HAP-1 (cell line): Measurements from ENCODE around the gene SLC12A3.

ENCODE experiments used
- DNase-seq, 2 experiments: peaks; one replicate each; pipeline ENCODE4 v3.0.0-alpha.2; 2016 to 2020; ENCODE audit warnings: low spot score in 2 of 2
- H3K27me3 ChIP-seq: fragments of 250-450 bp; sonication (Bioruptor Pico); 2 replicates; pipeline ENCODE4 v1.5.1; 2020; ENCODE audit warnings: low read depth, mild to moderate bottlenecking, moderate library complexity
- H3K36me3 ChIP-seq: fragments of 250-450 bp; sonication (Bioruptor Pico); replicated peaks from 2 replicates; pipeline ENCODE4 v1.5.1; 2020; ENCODE audit warnings: mild to moderate bottlenecking
- H3K4me1 ChIP-seq: fragments of 250-450 bp; sonication (Bioruptor Pico); 2 replicates; pipeline ENCODE4 v1.5.1; 2020; ENCODE audit warnings: mild to moderate bottlenecking
- H3K4me3 ChIP-seq: fragments of 250-450 bp; sonication (Bioruptor Pico); 2 replicates; pipeline ENCODE4 v1.5.1; 2020; ENCODE audit warnings: mild to moderate bottlenecking, moderate library complexity
- H3K9me3 ChIP-seq: fragments of 250-450 bp; sonication (Bioruptor Pico); 2 replicates; pipeline ENCODE4 v1.5.1; 2020; ENCODE audit warnings: mild to moderate bottlenecking, moderate library complexity
- in situ Hi-C: fragments of 300-500 bp; cut with MboI; formaldehyde crosslinking; loops from 3 replicates; pipeline ENCODE4 v1.14.3; 2020; ENCODE audit warnings: low sequenced_read_pairs, inconsistent platforms, mixed read lengths

The SLC12A3 gene

GRCh38 chr16:56935201-56935600 is 70.2 kb downstream of the SLC12A3 start:
- Histone ChIP-seq H3K4me3 (no peak overlapping the region), H3K36me3 (peaks cover 78% of the 10 kb centered on the region), H3K9me3 (no peaks in the 10 kb centered on the region), H3K4me1 (peaks cover 24% of the 10 kb centered on the region), H3K27me3 (no peaks in the 10 kb centered on the region)
- in situ Hi-C loops: loop anchor here (5.0 kb wide), 1 partner anchor 68 kb away; the partner anchor contains the start of gene SLC12A3
- DNase-seq: no peak

- Histone ChIP-seq H3K4me1 (peaks cover 17% of the 10 kb centered on the region), H3K36me3 (peaks cover 91% of the 10 kb centered on the region), H3K9me3 (no peaks in the 10 kb centered on the region), H3K27me3 (no peaks in the 10 kb centered on the region), H3K4me3 (no peak overlapping the region)
- DNase-seq: no peak
- in situ Hi-C loops: loop anchor here (5.0 kb wide), 1 partner anchor 69 kb away; the partner anchor contains the start of gene SLC12A3
Measured at GRCh38 chr16:56936491-56936890, 71.5 kb downstream of the SLC12A3 start.

GRCh38 chr16:56936950-56937349 is 71.9 kb downstream of the SLC12A3 start:
- in situ Hi-C loops: loop anchor here (5.0 kb wide), 1 partner anchor 70 kb away; the partner anchor contains the start of gene SLC12A3
- DNase-seq: no peak
- no peaks in the 10 kb centered on the region for H3K27me3 ChIP-seq
- H3K9me3 ChIP-seq: no peaks in the 10 kb centered on the region
- H3K4me1 ChIP-seq: peaks cover 15% of the 10 kb centered on the region
- peaks cover 95% of the 10 kb centered on the region for H3K36me3 ChIP-seq
- H3K4me3 ChIP-seq: no peak overlapping the region

DNA sequence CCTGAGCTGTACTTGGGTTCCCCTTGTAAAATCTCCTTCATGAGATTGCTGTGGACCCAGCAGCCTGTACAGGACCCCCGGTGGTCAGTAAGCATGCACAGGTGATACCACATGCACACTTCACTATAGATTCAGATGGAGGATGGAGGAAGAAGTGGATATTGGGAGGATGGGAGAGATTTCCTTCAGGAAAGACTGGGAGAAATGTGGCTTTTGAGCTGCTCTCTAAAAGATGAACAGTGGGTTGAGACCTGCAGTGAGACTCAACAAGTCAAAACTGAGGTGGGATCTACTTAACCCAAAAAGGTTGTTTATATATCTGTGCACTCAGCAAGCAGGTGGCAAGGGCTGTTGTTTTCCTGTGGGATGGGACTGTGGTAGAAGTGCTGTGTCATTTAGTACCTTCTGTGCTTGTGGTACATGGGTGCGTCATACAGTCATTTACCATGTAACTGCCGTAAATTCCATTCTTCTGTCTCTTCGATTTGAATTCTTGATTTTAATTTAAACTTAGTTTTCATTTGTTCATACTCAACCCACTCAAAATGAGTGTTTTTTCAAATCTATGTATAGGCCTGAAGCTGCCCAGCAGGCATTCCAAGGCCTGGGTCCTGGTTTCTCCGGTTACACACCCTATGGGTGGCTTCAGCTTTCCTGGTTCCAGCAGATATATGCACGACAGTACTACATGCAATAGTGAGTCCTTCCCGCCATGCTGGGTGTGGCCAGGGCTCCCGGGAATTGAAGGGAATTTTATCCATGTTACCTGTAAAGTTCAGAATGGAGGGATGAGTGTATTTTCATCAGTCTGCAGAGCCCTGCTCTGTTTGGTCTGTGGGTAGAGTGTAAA is 73.9 kb downstream of the SLC12A3 start:
- in situ Hi-C loops: loop anchor here (5.0 kb wide), 1 partner anchor 72 kb away; the partner anchor contains the start of gene SLC12A3
- Histone ChIP-seq H3K36me3 (peaks cover 97% of the 10 kb centered on the region), H3K4me3 (no peak overlapping the region), H3K4me1 (peaks cover 11% of the 10 kb centered on the region), H3K9me3 (no peaks in the 10 kb centered on the region), H3K27me3 (no peaks in the 10 kb centered on the region)
- no peak for DNase-seq

DNA sequence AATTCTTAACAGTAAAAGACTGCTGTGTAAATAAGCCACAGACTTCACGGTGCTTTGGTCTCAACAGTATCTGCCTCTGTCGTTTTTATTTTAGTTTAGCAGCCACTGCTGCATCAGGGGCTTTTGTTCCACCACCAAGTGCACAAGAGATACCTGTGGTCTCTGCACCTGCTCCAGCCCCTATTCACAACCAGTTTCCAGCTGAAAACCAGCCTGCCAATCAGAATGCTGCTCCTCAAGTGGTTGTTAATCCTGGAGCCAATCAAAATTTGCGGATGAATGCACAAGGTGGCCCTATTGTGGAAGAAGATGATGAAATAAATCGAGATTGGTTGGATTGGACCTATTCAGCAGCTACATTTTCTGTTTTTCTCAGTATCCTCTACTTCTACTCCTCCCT is 74.8 kb downstream of the SLC12A3 start:
- Histone ChIP-seq H3K4me1 (peaks cover 7% of the 10 kb centered on the region), H3K4me3 (no peak overlapping the region), H3K27me3 (no peaks in the 10 kb centered on the region), H3K9me3 (no peaks in the 10 kb centered on the region), H3K36me3 (peaks cover 100% of the 10 kb centered on the region)
- DNase-seq: no peak
- in situ Hi-C loops: loop anchor here (5.0 kb wide), 1 partner anchor 72 kb away; the partner anchor contains the start of gene SLC12A3

GRCh38 chr16:56941092-56941491 is 76.1 kb downstream of the SLC12A3 start:
- peaks cover 2% of the 10 kb centered on the region for H3K4me1 ChIP-seq
- H3K36me3 ChIP-seq: peaks cover 94% of the 10 kb centered on the region
- no peaks in the 10 kb centered on the region for H3K27me3 ChIP-seq
- no peak for DNase-seq
- no peak overlapping the region for H3K4me3 ChIP-seq
- no peaks in the 10 kb centered on the region for H3K9me3 ChIP-seq
- in situ Hi-C loops: no loop called here

GRCh38 chr16:56941856-56942331 is 76.9 kb downstream of the SLC12A3 start:
- Histone ChIP-seq H3K27me3 (no peaks in the 10 kb centered on the region), H3K4me3 (no peak overlapping the region), H3K4me1 (no peaks in the 10 kb centered on the region), H3K36me3 (peaks cover 86% of the 10 kb centered on the region), H3K9me3 (no peaks in the 10 kb centered on the region)
- in situ Hi-C loops: no loop called here
- DNase-seq: no peak

GRCh38 chr16:56943761-56944375 is 78.9 kb downstream of the SLC12A3 start:
- H3K4me1 ChIP-seq: no peaks in the 10 kb centered on the region
- in situ Hi-C loops: no loop called here

GRCh38 chr16:56944954-56945839 is 80.2 kb downstream of the SLC12A3 start:
- DNase-seq: no peak
- in situ Hi-C loops: no loop called here
- Histone ChIP-seq H3K27me3 (no peaks in the 10 kb centered on the region), H3K4me1 (no peaks in the 10 kb centered on the region), H3K36me3 (peaks cover 53% of the 10 kb centered on the region), H3K9me3 (no peaks in the 10 kb centered on the region), H3K4me3 (no peak overlapping the region)

More at GRCh38 chr16:56943761-56944375, 78.9 kb downstream of the SLC12A3 start:
- no peaks in the 10 kb centered on the region for H3K9me3 ChIP-seq
- DNase-seq: no peak
- no peaks in the 10 kb centered on the region for H3K27me3 ChIP-seq
- H3K36me3 ChIP-seq: peaks cover 66% of the 10 kb centered on the region
- H3K4me3 ChIP-seq: no peak overlapping the region

GRCh38 chr16:56945847-56946527 is 81.0 kb downstream of the SLC12A3 start:
- no peaks in the 10 kb centered on the region for H3K4me1 ChIP-seq
- DNase-seq: no peak
- in situ Hi-C loops: no loop called here
- H3K9me3 ChIP-seq: no peaks in the 10 kb centered on the region
- no peaks in the 10 kb centered on the region for H3K27me3 ChIP-seq
- H3K4me3 ChIP-seq: no peak overlapping the region
- H3K36me3 ChIP-seq: peaks cover 45% of the 10 kb centered on the region

- Histone ChIP-seq H3K27me3 (no peaks in the 10 kb centered on the region), H3K4me3 (no peak overlapping the region), H3K9me3 (no peaks in the 10 kb centered on the region), H3K4me1 (no peaks in the 10 kb centered on the region), H3K36me3 (peaks cover 35% of the 10 kb centered on the region)
- in situ Hi-C loops: no loop called here
- no peak for DNase-seq
Measured at GRCh38 chr16:56946767-56947603, 82.0 kb downstream of the SLC12A3 start.

DNA sequence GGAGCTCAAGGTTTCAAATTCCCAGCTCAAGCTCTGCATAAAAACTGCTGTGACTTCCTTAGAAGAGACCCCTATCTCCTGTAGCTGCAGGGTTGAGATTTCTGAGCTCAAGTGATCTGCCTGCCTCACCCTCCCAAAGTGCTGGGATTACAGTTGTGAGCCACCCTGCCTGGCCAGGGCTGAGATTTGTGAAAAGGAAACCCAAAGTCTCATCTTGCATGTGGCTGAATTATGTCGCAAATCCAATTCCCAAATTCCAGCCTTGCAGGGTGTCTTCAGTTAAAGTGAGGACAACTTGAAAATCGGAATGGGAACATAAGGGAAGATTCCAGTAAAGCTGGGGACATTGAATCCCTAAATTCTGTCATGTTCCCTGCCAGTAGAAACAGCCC is 82.6 kb downstream of the SLC12A3 start:
- H3K36me3 ChIP-seq: peaks cover 29% of the 10 kb centered on the region
- H3K4me3 ChIP-seq: no peak overlapping the region
- no peaks in the 10 kb centered on the region; the same call in 1 of the 2 replicates for H3K9me3 ChIP-seq
- in situ Hi-C loops: no loop called here
- no peaks in the 10 kb centered on the region for H3K4me1 ChIP-seq
- H3K27me3 ChIP-seq: no peaks in the 10 kb centered on the region
- DNase-seq: no peak
